ENCODE data around the gene BNIP3.

GRCh38 chr10:131998050-131998844 is 16.5 kb upstream of the BNIP3 start:
- no peak for TF ChIP-seq NR3C1 (CRISPR knock-in tag; conservative IDR thresholded peaks at IDR 0.05; ENCODE audit: low read depth)
- TF ChIP-seq CTCF (IDR thresholded peaks at IDR 0.05): no peak
- TF ChIP-seq RELA (CRISPR knock-in tag; IDR thresholded peaks at IDR 0.05; ENCODE audit: borderline replicate concordance): no peak

Data from WTC11 (cell line).